ENCODE measurements around the gene KIRREL3.

Gene KIRREL3

GRCh38 chr11:126634963-126635362, 365.6 kb downstream of the KIRREL3 start:
- no peak overlapping the region for H3K27ac ChIP-seq (ENCODE audit: low read depth, low read length)
- H3K9ac ChIP-seq (ENCODE audit: low read length) = no peak overlapping the region
- no peaks in the 10 kb centered on the region for H3K36me3 ChIP-seq (ENCODE audit: low read length)
- no peaks in the 10 kb centered on the region for H4K20me1 ChIP-seq (ENCODE audit: low read depth, low read length)
- no peak overlapping the region for H3K4me3 ChIP-seq (ENCODE audit: insufficient read depth, low read length, poor library complexity, severe bottlenecking)
- no peaks in the 10 kb centered on the region for H3F3A ChIP-seq (ENCODE audit: insufficient read depth)
- H3K9me2 ChIP-seq (replicated peaks; ENCODE audit: insufficient read depth, low read length) = no peaks in the 10 kb centered on the region
- no peak overlapping the region for H3K4me2 ChIP-seq (ENCODE audit: low read depth, low read length, poor library complexity, severe bottlenecking)
- H3K27me3 ChIP-seq (ENCODE audit: low read length) = no peaks in the 10 kb centered on the region
- H3K79me2 ChIP-seq (ENCODE audit: insufficient read depth, low read length) = no peaks in the 10 kb centered on the region
- H3K9me3 ChIP-seq (ENCODE audit: insufficient read depth, low read length) = no peaks in the 10 kb centered on the region
- H2AFZ ChIP-seq (ENCODE audit: low read depth, low read length, severe bottlenecking) = no peak overlapping the region
- TF ChIP-seq EZH2phosphoT487 (conservative IDR thresholded peaks at IDR 0.05; ENCODE audit: low read length) (no peak), CTCF (IDR thresholded peaks at IDR 0.05; ENCODE audit: insufficient read depth, low read length, poor library complexity, severe bottlenecking) (no peak)

- no peak overlapping the region for H2AFZ ChIP-seq (ENCODE audit: low read depth, low read length, severe bottlenecking)
- H3K79me2 ChIP-seq (ENCODE audit: insufficient read depth, low read length) = no peaks in the 10 kb centered on the region
- no peak overlapping the region for H3K27ac ChIP-seq (ENCODE audit: low read depth, low read length)
- H3K36me3 ChIP-seq (ENCODE audit: low read length) = no peaks in the 10 kb centered on the region
- no peak overlapping the region for H3K4me3 ChIP-seq (ENCODE audit: insufficient read depth, low read length, poor library complexity, severe bottlenecking)
- H3K4me2 ChIP-seq (ENCODE audit: low read depth, low read length, poor library complexity, severe bottlenecking) = no peak overlapping the region
- no peaks in the 10 kb centered on the region for H3K27me3 ChIP-seq (ENCODE audit: low read length)
- TF ChIP-seq EZH2phosphoT487 (conservative IDR thresholded peaks at IDR 0.05; ENCODE audit: low read length) (no peak), CTCF (IDR thresholded peaks at IDR 0.05; ENCODE audit: insufficient read depth, low read length, poor library complexity, severe bottlenecking) (no peak)
- no peaks in the 10 kb centered on the region for H3F3A ChIP-seq (ENCODE audit: insufficient read depth)
- H3K9me2 ChIP-seq (replicated peaks; ENCODE audit: insufficient read depth, low read length) = no peaks in the 10 kb centered on the region
- H3K9me3 ChIP-seq (ENCODE audit: insufficient read depth, low read length) = no peaks in the 10 kb centered on the region
- no peak overlapping the region for H3K9ac ChIP-seq (ENCODE audit: low read length)
- H4K20me1 ChIP-seq (ENCODE audit: low read depth, low read length) = no peaks in the 10 kb centered on the region
These were observed 367.2 kb downstream of the KIRREL3 start for GRCh38 chr11:126633330-126633729.

GRCh38 chr11:126630893-126631798, 369.4 kb downstream of the KIRREL3 start:
- Histone ChIP-seq H3K79me2 (ENCODE audit: insufficient read depth, low read length) (no peaks in the 10 kb centered on the region), H3F3A (ENCODE audit: insufficient read depth) (no peaks in the 10 kb centered on the region), H3K36me3 (ENCODE audit: low read length) (no peaks in the 10 kb centered on the region), H4K20me1 (ENCODE audit: low read depth, low read length) (no peaks in the 10 kb centered on the region), H3K9ac (ENCODE audit: low read length) (no peak overlapping the region), H3K27ac (ENCODE audit: low read depth, low read length) (no peak overlapping the region), H2AFZ (ENCODE audit: low read depth, low read length, severe bottlenecking) (no peak overlapping the region), H3K4me3 (ENCODE audit: insufficient read depth, low read length, poor library complexity, severe bottlenecking) (no peak overlapping the region), H3K27me3 (ENCODE audit: low read length) (no peaks in the 10 kb centered on the region), H3K4me2 (ENCODE audit: low read depth, low read length, poor library complexity, severe bottlenecking) (no peak overlapping the region), H3K9me3 (ENCODE audit: insufficient read depth, low read length) (no peaks in the 10 kb centered on the region), H3K9me2 (replicated peaks; ENCODE audit: insufficient read depth, low read length) (no peaks in the 10 kb centered on the region)
- TF ChIP-seq CTCF (IDR thresholded peaks at IDR 0.05; ENCODE audit: insufficient read depth, low read length, poor library complexity, severe bottlenecking) (no peak), EZH2phosphoT487 (conservative IDR thresholded peaks at IDR 0.05; ENCODE audit: low read length) (no peak)

Measured in SU-DHL-6 (cell line).